Thyroid gland (tissue), 4 donors: ENCODE results near the gene MAP3K5.
"Not testable (repeated sequence)": the region's sequence is repeated elsewhere in the genome, so short reads cannot be mapped to it uniquely, and the experiment has no call there.

Source experiments
- CTCF ChIP-seq, 6 experiments: fragments of 200-600 bp in 3 of 6; fragments of 450-650 bp in 3 of 6; sonication (generic) in 3 of 6; IDR thresholded peaks; one replicate each; pipeline ENCODE4 v1.5.1; 2016 to 2019; ENCODE audit warnings: antibody characterized with exemption in 6 of 6, mild to moderate bottlenecking in 2 of 6, inconsistent platforms in 1 of 6, moderate library complexity in 1 of 6
- POLR2A ChIP-seq, 2 donors: fragments of 450-650 bp; IDR thresholded peaks; one replicate each; pipeline ENCODE4 v1.6.1; 2017; ENCODE audit warnings: antibody characterized with exemption in 2 of 2, mild to moderate bottlenecking in 2 of 2, moderate library complexity in 1 of 2

GRCh38 chr6:136584290-136584689 is 208.0 kb downstream of the MAP3K5 start:
- TF ChIP-seq CTCF, POLR2A (IDR thresholded peaks at IDR 0.05): not testable (repeated sequence)
